Pancreas (tissue), 10 donors: ENCODE data around the gene LGALS14. TPM values are rescaled to one million over a fixed set of nuclear protein-coding genes. Genes with fewer than 3 reads are reported as not detected.

Source experiments
- ATAC-seq, 4 donors: fragments of 200-7000 bp; cut with Tn5 transposase; one replicate each; pipeline versions ENCODE4 v1.8.0 to v1.9.1; 2020; ENCODE audit warnings: mild to moderate bottlenecking in 4 of 4, moderate library complexity in 4 of 4
- DNase-seq, 6 donors: peaks; one replicate each; pipeline ENCODE4 v3.0.0-alpha.2; 2020
- FAIRE-seq: peaks from 2 replicates; lab custom pipeline; 2012; peaks lifted over from hg19 to GRCh38; lab: Jason Lieb, UNC
- H3K27ac ChIP-seq, 4 donors: fragments of 200-600 bp; sonication (generic); 1 replicate in 3 of 4; 2 replicates in 1 of 4; pipeline versions ENCODE4 v1.5.0 to v1.8.0; 2020
- H3K27me3 ChIP-seq, 4 donors: fragments of 200-600 bp; one replicate each; pipeline ENCODE4 v1.8.0; 2021
- H3K36me3 ChIP-seq, 3 donors: fragments of 200-600 bp; sonication (generic) in 1 of 3; one replicate each; pipeline versions ENCODE4 v1.5.0 to v1.8.0; 2020 to 2021
- H3K4me1 ChIP-seq, 3 donors: fragments of 200-600 bp; one replicate each; pipeline ENCODE4 v1.8.0; 2021
- H3K4me3 ChIP-seq, 4 donors: fragments of 200-600 bp; sonication (generic) in 2 of 4; one replicate each; pipeline versions ENCODE4 v1.5.0 to v1.8.0; 2020 to 2021
- H3K9me3 ChIP-seq, 4 donors: fragments of 200-600 bp; one replicate each; pipeline ENCODE4 v1.8.0; 2021
- WGBS, 2 donors: extraction: QIAGEN DNeasy Blood & Tissue Kit; methylation state at CpG; one replicate each; pipeline ENCODE4 v1.1.7; 2013; 5-methylcytosine and 5-hydroxymethylcytosine counted together
- intact Hi-C, 3 donors: fragments of 100-400 bp; cut with DNase I; formaldehyde crosslinking; loops; one replicate each; pipeline versions ENCODE4 v1.11.1 to v1.14.2; 2022
- polyA plus RNA-seq, 2 donors: library from polyadenylated mRNA; stranded (reverse); fragments of 200-250 nt; gene quantifications; one replicate each; pipeline ENCODE4 v1.2.3, GENCODE V29; 2013
- total RNA-seq, 6 donors: library from RNA; stranded (reverse); fragmentation: NEBNext Ultra II Directional in 4 of 6; extraction: Animal tissue kit (Norgen Biotek cat#: 25700) in 4 of 6; gene quantifications; one replicate each; pipeline versions ENCODE4 v1.2.1 to v1.2.4, GENCODE V29; 2021 to 2023
- TF ChIP-seq, protein P1 (sequence below), 4 donors: fragments of 200-600 bp; sonication (generic) in 3 of 4; IDR thresholded peaks; one replicate each; pipeline versions ENCODE4 v1.5.0 to v1.8.0; 2021; ENCODE audit warnings: antibody characterized with exemption in 4 of 4
- donor health status: healthy with polysubstance abuse.
- donor health status: DM: no; HTN: no; CAD: no; lungs with moderate emphysema.
- donor health status: DM: no; HTN: no; CAD: no.
- donor health status: control.
- donor health status: control.
- donor health status: Bipolar disorder and iron deficiency.
- donor health status: DM: yes; HTN: yes; CAD: no.
- donor health status: DM: no; HTN: no; CAD: no.
- donor health status: DM: no; HTN: no; CAD: no.
- donor health status: DM: yes; HTN: yes; CAD: no.

The LGALS14 gene
- total and polyA plus RNA-seq, 8 donors, result not detected

DNA sequence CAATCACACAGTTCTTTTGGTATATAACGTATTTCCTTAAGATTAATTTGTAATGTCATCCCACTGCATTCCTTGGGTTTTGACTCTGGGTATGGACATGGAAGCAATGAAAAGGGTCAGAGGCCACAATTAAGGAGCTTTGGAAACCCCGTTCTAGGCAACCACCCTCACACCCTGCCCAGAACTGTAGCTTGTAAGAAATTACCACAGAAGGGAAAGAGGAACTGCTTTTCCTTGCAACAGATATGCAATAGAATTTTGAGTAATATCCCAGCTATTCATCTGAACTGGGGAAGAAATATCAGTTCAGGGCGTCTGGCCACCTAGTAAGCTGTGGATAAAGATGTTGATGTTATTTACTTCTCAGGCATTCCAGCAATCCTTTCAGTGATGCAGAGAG lies 34.5 kb downstream of the LGALS14 start:
- Histone ChIP-seq H3K27ac (no peak overlapping the region), H3K4me1 (no peaks in the 10 kb centered on the region), H3K36me3 (no peaks in the 10 kb centered on the region), H3K4me3 (no peak overlapping the region), H3K9me3 (no peaks in the 10 kb centered on the region), H3K27me3 (no peaks in the 10 kb centered on the region)
- 45 to 64% methylated on average over 3 of the region's 3 CpGs for WGBS, 2 donors
- FAIRE-seq, result no peak
- TF ChIP-seq, protein P1, sequence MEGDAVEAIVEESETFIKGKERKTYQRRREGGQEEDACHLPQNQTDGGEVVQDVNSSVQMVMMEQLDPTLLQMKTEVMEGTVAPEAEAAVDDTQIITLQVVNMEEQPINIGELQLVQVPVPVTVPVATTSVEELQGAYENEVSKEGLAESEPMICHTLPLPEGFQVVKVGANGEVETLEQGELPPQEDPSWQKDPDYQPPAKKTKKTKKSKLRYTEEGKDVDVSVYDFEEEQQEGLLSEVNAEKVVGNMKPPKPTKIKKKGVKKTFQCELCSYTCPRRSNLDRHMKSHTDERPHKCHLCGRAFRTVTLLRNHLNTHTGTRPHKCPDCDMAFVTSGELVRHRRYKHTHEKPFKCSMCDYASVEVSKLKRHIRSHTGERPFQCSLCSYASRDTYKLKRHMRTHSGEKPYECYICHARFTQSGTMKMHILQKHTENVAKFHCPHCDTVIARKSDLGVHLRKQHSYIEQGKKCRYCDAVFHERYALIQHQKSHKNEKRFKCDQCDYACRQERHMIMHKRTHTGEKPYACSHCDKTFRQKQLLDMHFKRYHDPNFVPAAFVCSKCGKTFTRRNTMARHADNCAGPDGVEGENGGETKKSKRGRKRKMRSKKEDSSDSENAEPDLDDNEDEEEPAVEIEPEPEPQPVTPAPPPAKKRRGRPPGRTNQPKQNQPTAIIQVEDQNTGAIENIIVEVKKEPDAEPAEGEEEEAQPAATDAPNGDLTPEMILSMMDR (IDR thresholded peaks at IDR 0.05), result no peak
- no peak for ATAC-seq
- no peak for DNase-seq
- intact Hi-C loops, result no loop called here

DNA sequence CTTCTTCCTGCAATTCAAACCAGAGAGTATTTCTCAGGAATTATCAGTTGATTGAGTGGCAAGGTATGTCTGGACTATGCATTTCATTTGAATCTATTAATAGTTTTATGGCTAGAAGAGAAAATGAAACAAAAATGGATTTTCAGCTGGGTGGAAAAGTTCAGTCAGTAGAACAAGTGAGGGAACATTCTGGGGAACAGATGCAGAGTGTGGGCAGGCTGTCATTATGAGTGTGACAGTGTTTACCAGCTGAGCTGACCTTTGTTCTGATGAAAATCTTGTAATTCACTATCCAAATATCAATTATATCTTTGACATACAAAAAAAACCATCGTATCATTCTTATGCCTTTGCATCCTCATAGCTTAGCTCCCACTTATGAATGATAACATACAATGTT lies 36.1 kb downstream of the LGALS14 start:
- no peaks in the 10 kb centered on the region for H3K36me3 ChIP-seq
- no peaks in the 10 kb centered on the region for H3K9me3 ChIP-seq
- no peaks in the 10 kb centered on the region for H3K27me3 ChIP-seq
- TF ChIP-seq, protein P1 (IDR thresholded peaks at IDR 0.05), result no peak
- FAIRE-seq (no peak), DNase-seq (no peak), ATAC-seq (no peak)
- H3K4me3 ChIP-seq, result no peak overlapping the region
- no peaks in the 10 kb centered on the region for H3K4me1 ChIP-seq
- intact Hi-C loops, result no loop called here
- WGBS, 2 donors, result 79 to 81% methylated on average over 1 of the region's 1 CpG
- no peak overlapping the region for H3K27ac ChIP-seq

DNA sequence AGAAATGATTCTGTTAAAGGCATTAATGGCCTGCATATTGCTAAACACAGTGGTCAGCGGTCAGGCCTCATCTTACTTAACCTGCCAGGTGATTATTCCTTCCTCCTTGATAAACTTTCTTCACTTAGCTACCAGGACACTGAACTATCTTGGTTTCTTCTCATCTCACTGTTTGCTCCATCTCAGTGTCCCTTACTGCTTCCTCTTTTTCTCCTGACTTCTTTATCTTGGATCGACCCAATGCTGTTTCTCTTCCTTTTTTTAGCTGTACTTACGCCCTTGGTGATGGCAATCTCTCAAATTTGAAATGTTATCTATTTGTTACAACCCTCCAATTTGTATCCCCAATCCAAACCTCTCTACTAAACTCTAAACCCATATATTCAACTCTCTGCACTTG lies 41.4 kb downstream of the LGALS14 start:
- Histone ChIP-seq H3K9me3 (no peaks in the 10 kb centered on the region), H3K4me3 (no peak overlapping the region), H3K27me3 (no peaks in the 10 kb centered on the region), H3K27ac (no peak overlapping the region), H3K36me3 (no peaks in the 10 kb centered on the region), H3K4me1 (no peaks in the 10 kb centered on the region)
- no peak for ATAC-seq
- intact Hi-C loops, result no loop called here
- WGBS, 2 donors, result 82 to 88% methylated on average over 3 of the region's 3 CpGs
- TF ChIP-seq, protein P1 (IDR thresholded peaks at IDR 0.05), result no peak
- FAIRE-seq, result no peak
- no peak for DNase-seq

DNA sequence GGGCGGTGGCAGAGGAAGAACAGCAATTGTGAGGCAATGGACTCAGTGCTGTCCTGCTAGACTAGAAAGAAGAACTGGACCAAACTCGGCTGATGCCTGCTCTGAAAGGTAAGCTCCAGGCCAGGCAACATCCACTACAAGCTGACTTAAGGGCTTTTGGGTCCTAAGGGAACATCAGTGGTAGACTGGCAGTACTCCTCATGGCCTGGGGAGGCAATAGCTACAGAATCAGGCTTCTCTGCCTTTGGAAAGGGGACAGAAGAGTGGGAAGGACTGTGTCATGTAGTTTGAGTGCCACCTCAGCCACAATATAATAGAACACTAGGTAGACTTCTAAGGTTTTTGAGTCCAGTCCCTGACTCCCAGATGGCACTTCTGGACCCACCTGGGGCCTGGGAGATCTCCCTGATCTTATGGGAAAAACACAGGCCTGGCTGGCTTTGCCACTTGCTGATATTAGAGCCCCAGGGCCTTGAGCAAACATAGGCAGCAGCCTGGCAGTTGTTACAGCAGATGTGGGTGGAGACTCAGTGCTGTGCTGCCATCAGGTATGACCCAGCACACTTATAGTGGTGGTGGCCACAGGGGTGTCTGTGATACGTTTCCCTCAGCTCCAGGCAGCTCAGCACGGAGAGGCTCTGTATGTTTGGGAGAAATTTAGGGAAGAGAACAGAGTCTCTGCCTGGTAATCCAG lies 42.7 kb downstream of the LGALS14 start:
- Histone ChIP-seq H3K27ac (peak overlapping the region in 3 of 4 donors; percentile 2 to 54 (median 14)), H3K4me1 (no peaks in the 10 kb centered on the region), H3K4me3 (no peak overlapping the region), H3K36me3 (no peaks in the 10 kb centered on the region), H3K9me3 (no peaks in the 10 kb centered on the region), H3K27me3 (no peaks in the 10 kb centered on the region)
- DNase-seq (peak; percentile 45 to 75 (median 57)), FAIRE-seq (no peak), ATAC-seq (peak; percentile 87 to 99 (median 92))
- TF ChIP-seq, protein P1 (IDR thresholded peaks at IDR 0.05), result no peak
- intact Hi-C loops, result no loop called here
- WGBS, 2 donors, result 54% methylated on average over 4 of the region's 4 CpGs

- TF ChIP-seq, protein P1 (IDR thresholded peaks at IDR 0.05), result no peak
- Histone ChIP-seq H3K4me3 (no peak overlapping the region), H3K4me1 (no peaks in the 10 kb centered on the region), H3K27me3 (no peaks in the 10 kb centered on the region), H3K36me3 (no peaks in the 10 kb centered on the region), H3K27ac (no peak overlapping the region), H3K9me3 (no peaks in the 10 kb centered on the region)
- intact Hi-C loops, result no loop called here
- no peak for FAIRE-seq
- ATAC-seq, result no peak
- no peak for DNase-seq
- 88 to 96% methylated on average over 5 of the region's 5 CpGs for WGBS, 2 donors
These were observed 45.7 kb downstream of the LGALS14 start for GRCh38 chr19:39749981-39750380.
